Keratinocyte (primary cell): ENCODE measurements around the gene ZNF428.

ENCODE experiments used
- CTCF ChIP-seq, 3 experiments: IDR thresholded peaks in 1 of 3; conservative IDR thresholded peaks in 1 of 3; optimal IDR thresholded peaks in 1 of 3; 2 replicates in 2 of 3; 3 replicates in 1 of 3; pipeline versions ENCODE3 to v1.5.1; 2011; ENCODE audit warnings: low read length in 3 of 3, mild to moderate bottlenecking in 3 of 3, moderate library complexity in 2 of 3, control low read depth in 1 of 3, inconsistent platforms in 1 of 3; ENCODE audit not compliant: insufficient read depth in 2 of 3; ENCODE audit errors: extremely low read depth in 1 of 3
- EZH2 ChIP-seq: IDR thresholded peaks from one replicate; pipeline ENCODE4 v1.6.1; 2012; ENCODE audit warnings: inconsistent platforms, mild to moderate bottlenecking, low read length, moderate library complexity

GRCh38 chr19:43662487-43662886 lies 43.1 kb upstream of the ZNF428 start:
- TF ChIP-seq CTCF (optimal IDR thresholded peaks at IDR 0.05 in 1 of 3, IDR thresholded peaks at IDR 0.05 in 1 of 3, conservative IDR thresholded peaks at IDR 0.05 in 1 of 3; ENCODE audit: extremely low read depth in 1 of 3, insufficient read depth in 2 of 3, low read length in 3 of 3) (peak; percentile 34 to 47 (median 42)), EZH2 (no peak)
